HEK293 (cell line): ENCODE results near the gene LAD1.

ENCODE experiments used
- CTCF ChIA-PET: fragments of 350-600 bp; formaldehyde crosslinking; extraction: SDS; loops from one replicate; lab custom pipeline; 2021; ENCODE audit warnings: antibody characterized with exemption; lab: Yijun Ruan, JAX
- POLR2A ChIA-PET: fragments of 300-600 bp; formaldehyde crosslinking; extraction: SDS; loops from one replicate; lab custom pipeline; 2020; ENCODE audit warnings: antibody characterized with exemption, inconsistent platforms; lab: Yijun Ruan, JAX
- H3K27ac ChIP-seq: fragments of 200-500 bp; sonication (Bioruptor generic); 2 replicates; pipeline ENCODE4 v1.5.1; 2014; ENCODE audit warnings: low read depth, low read length, control low read depth, inconsistent platforms; ENCODE audit errors: extremely low read depth
- H3K36me3 ChIP-seq, 2 experiments: fragments of 200-500 bp in 1 of 2; sonication (Bioruptor generic) in 1 of 2; 1 replicate in 1 of 2; 2 replicates in 1 of 2; pipeline ENCODE4 v1.5.1; 2014 to 2017; ENCODE audit warnings: inconsistent platforms in 2 of 2, low read length in 2 of 2; ENCODE audit not compliant: control insufficient read depth in 2 of 2, insufficient read depth in 1 of 2
- H3K4me1 ChIP-seq: fragments of 200-500 bp; sonication (Bioruptor generic); 2 replicates; pipeline ENCODE4 v1.5.1; 2014; ENCODE audit warnings: mild to moderate bottlenecking, low read length, inconsistent platforms; ENCODE audit not compliant: control insufficient read depth, insufficient read depth
- H3K4me3 ChIP-seq: 2 replicates; pipeline ENCODE4 v1.5.1; 2011; ENCODE audit warnings: low read depth, mild to moderate bottlenecking, control low read depth, low read length, moderate library complexity
- H3K9me3 ChIP-seq: fragments of 200-500 bp; sonication (Bioruptor generic); 2 replicates; pipeline ENCODE4 v1.5.1; 2014; ENCODE audit warnings: low read depth, low read length, inconsistent platforms; ENCODE audit not compliant: control insufficient read depth, insufficient read depth
- CTCF ChIP-seq: fragments of 450-650 bp; formaldehyde crosslinking; IDR thresholded peaks from 2 replicates; pipeline ENCODE4 v1.5.1; 2016; ENCODE audit warnings: missing biosample characterization, missing genetic modification characterization
- HOXC10 ChIP-seq: sonication (generic); formaldehyde crosslinking; IDR thresholded peaks from 2 replicates; pipeline ENCODE4 v1.8.1; 2023; ENCODE audit warnings: mild to moderate bottlenecking, missing genetic modification reagents
- HOXD13 ChIP-seq: sonication (generic); formaldehyde crosslinking; IDR thresholded peaks from 2 replicates; pipeline ENCODE4 v1.8.0; 2022; ENCODE audit warnings: missing genetic modification reagents, borderline replicate concordance
- IKZF3 ChIP-seq: fragments of 450-650 bp; IDR thresholded peaks from 2 replicates; pipeline ENCODE4 v1.5.0; 2018; ENCODE audit warnings: missing biosample characterization, mild to moderate bottlenecking, missing genetic modification characterization, moderate library complexity
- PRDM2 ChIP-seq: fragments of 450-650 bp; formaldehyde crosslinking; IDR thresholded peaks from 2 replicates; pipeline ENCODE4 v1.5.1; 2016; ENCODE audit warnings: missing biosample characterization, missing genetic modification characterization, borderline replicate concordance
- SETDB1 ChIP-seq: IDR thresholded peaks from one replicate; pipeline ENCODE4 v1.6.1; 2017; ENCODE audit warnings: mild to moderate bottlenecking, low read length, moderate library complexity, mixed read lengths; ENCODE audit not compliant: insufficient read length
- SP7 ChIP-seq: fragments of 450-650 bp; formaldehyde crosslinking; IDR thresholded peaks from 2 replicates; pipeline ENCODE4 v1.5.1; 2016; ENCODE audit warnings: missing biosample characterization, missing genetic modification characterization
- ZNF114 ChIP-seq: fragments of 450-650 bp; formaldehyde crosslinking; IDR thresholded peaks from 2 replicates; pipeline ENCODE4 v1.5.0; 2017; ENCODE audit warnings: missing biosample characterization, missing genetic modification characterization
- ZNF155 ChIP-seq: fragments of 450-650 bp; formaldehyde crosslinking; IDR thresholded peaks from 2 replicates; pipeline ENCODE4 v1.5.1; 2016; ENCODE audit warnings: missing biosample characterization, missing genetic modification characterization
- ZNF2 ChIP-seq: fragments of 450-650 bp; formaldehyde crosslinking; IDR thresholded peaks from 2 replicates; pipeline ENCODE4 v1.5.1; 2016; ENCODE audit warnings: missing biosample characterization, missing genetic modification characterization
- ZNF23 ChIP-seq: fragments of 450-650 bp; formaldehyde crosslinking; IDR thresholded peaks from 2 replicates; pipeline ENCODE4 v1.5.1; 2016; ENCODE audit warnings: missing biosample characterization, missing genetic modification characterization, borderline replicate concordance
- ZNF350 ChIP-seq: fragments of 450-650 bp; formaldehyde crosslinking; IDR thresholded peaks from 2 replicates; pipeline ENCODE4 v1.5.0; 2017; ENCODE audit warnings: missing biosample characterization, mild to moderate bottlenecking, missing genetic modification characterization
- ZNF37A ChIP-seq: fragments of 450-650 bp; IDR thresholded peaks from 2 replicates; pipeline ENCODE4 v1.5.1; 2018; ENCODE audit warnings: missing biosample characterization, missing genetic modification characterization
- ZNF391 ChIP-seq: fragments of 450-650 bp; formaldehyde crosslinking; IDR thresholded peaks from 2 replicates; pipeline ENCODE4 v1.5.1; 2016; ENCODE audit warnings: low read depth, missing biosample characterization, missing genetic modification characterization, borderline replicate concordance
- ZNF416 ChIP-seq: fragments of 450-650 bp; formaldehyde crosslinking; IDR thresholded peaks from 2 replicates; pipeline ENCODE4 v1.5.1; 2016; ENCODE audit warnings: missing biosample characterization, missing genetic modification characterization
- ZNF48 ChIP-seq: fragments of 450-650 bp; formaldehyde crosslinking; IDR thresholded peaks from 2 replicates; pipeline ENCODE4 v1.5.1; 2016; ENCODE audit warnings: missing biosample characterization, missing genetic modification characterization
- ZNF488 ChIP-seq: fragments of 450-650 bp; formaldehyde crosslinking; IDR thresholded peaks from 2 replicates; pipeline ENCODE4 v1.5.1; 2016; ENCODE audit warnings: missing biosample characterization, missing genetic modification characterization
- ZNF521 ChIP-seq: fragments of 450-650 bp; formaldehyde crosslinking; IDR thresholded peaks from 2 replicates; pipeline ENCODE4 v1.5.1; 2017; ENCODE audit warnings: missing biosample characterization, mild to moderate bottlenecking, missing genetic modification characterization
- ZNF624 ChIP-seq: fragments of 450-650 bp; formaldehyde crosslinking; IDR thresholded peaks from 2 replicates; pipeline ENCODE4 v1.5.1; 2017; ENCODE audit warnings: missing biosample characterization, missing genetic modification characterization
- ZNF670 ChIP-seq: fragments of 450-650 bp; formaldehyde crosslinking; IDR thresholded peaks from 2 replicates; pipeline ENCODE4 v1.5.1; 2016; ENCODE audit warnings: missing biosample characterization, missing genetic modification characterization, low read depth
- ZNF76 ChIP-seq: fragments of 450-650 bp; formaldehyde crosslinking; IDR thresholded peaks from 2 replicates; pipeline ENCODE4; 2016; ENCODE audit warnings: low read depth, missing biosample characterization, missing genetic modification characterization, borderline replicate concordance
- ZNF785 ChIP-seq: fragments of 450-650 bp; formaldehyde crosslinking; IDR thresholded peaks from 2 replicates; pipeline ENCODE4 v1.5.1; 2016; ENCODE audit warnings: missing biosample characterization, missing genetic modification characterization
- ZNF791 ChIP-seq: fragments of 450-650 bp; formaldehyde crosslinking; IDR thresholded peaks from 2 replicates; pipeline ENCODE4 v1.5.1; 2016; ENCODE audit warnings: missing biosample characterization, missing genetic modification characterization

LAD1 gene

GRCh38 chr1:201376107-201376463 is 23.0 kb downstream of the LAD1 start (continued):
- TF ChIP-seq PRDM2 (tag by site-specific recombination) (no peak), ZNF670 (no peak), ZNF155 (no peak), ZNF37A (tag by site-specific recombination) (no peak), ZNF624 (tag by site-specific recombination) (no peak), HOXC10 (CRISPR knock-in tag) (no peak), ZNF391 (tag by site-specific recombination) (no peak), SETDB1 (no peak)
- TF ChIP-seq, all 188 proteins: peak for 0

- POLR2A ChIA-PET, result interaction anchor here (0.6 kb wide), 1 partner anchor 115 kb away, joined by 7 read pairs; no protein-coding TSS in a partner anchor
- no peaks in the 10 kb centered on the region for H3K36me3 ChIP-seq
- no peaks in the 10 kb centered on the region for H3K4me1 ChIP-seq
- no peak overlapping the region for H3K4me3 ChIP-seq
- no peak overlapping the region for H3K27ac ChIP-seq
- CTCF ChIA-PET, result interaction anchor here (0.6 to 5.9 kb wide), 9 partner anchors 10 to 121 kb away, joined by 3 to 52 read pairs (median 4); no protein-coding TSS in a partner anchor
- H3K9me3 ChIP-seq, result no peaks in the 10 kb centered on the region
- TF ChIP-seq IKZF3 (tag by site-specific recombination) (no peak), ZNF785 (tag by site-specific recombination) (no peak), CTCF (tag by site-specific recombination) (peak; percentile 19; the same call in 1 of the 2 replicates), HOXD13 (no peak), ZNF23 (tag by site-specific recombination) (no peak), ZNF791 (no peak), ZNF48 (no peak), ZNF114 (tag by site-specific recombination) (no peak), ZNF350 (tag by site-specific recombination) (no peak), ZNF155 (no peak), SP7 (tag by site-specific recombination) (no peak), ZNF488 (no peak), ZNF416 (no peak), ZNF76 (tag by site-specific recombination) (no peak), ZNF2 (peak; percentile 61; the same call in 1 of the 2 replicates), ZNF521 (tag by site-specific recombination) (no peak)
- TF ChIP-seq, all 188 proteins: peak for 2
Observed at GRCh38 chr1:201375169-201375568, 24.0 kb downstream of the LAD1 start.
